Measurements from ENCODE around the gene SMG9. TPM values are rescaled to one million over a fixed set of nuclear protein-coding genes. Genes with fewer than 3 reads are reported as not detected.

Gene SMG9
- total RNA-seq, 5 donors from 2014 or later (not counting 1 experiment from before 2014, with no cell fraction given) = 50.3 to 64.3 (median 56.8) TPM

- CTCF ChIA-PET = no interaction called here
- no peak for ATAC-seq (replicated peaks in 1 of 4)
- no peaks in the 10 kb centered on the region for H3K4me1 ChIP-seq (ENCODE audit: control insufficient read depth in 1 of 2, extremely low read depth in 1 of 2, insufficient read depth in 2 of 2, low read length in 2 of 2)
- peaks cover 0 to 2% of the 10 kb centered on the region in 2 experiments for H3K27me3 ChIP-seq (replicated peaks in 1 of 2; ENCODE audit: control insufficient read depth in 2 of 2, extremely low read depth in 1 of 2, insufficient read depth in 2 of 2, low read length in 1 of 2)
- H3K4me3 ChIP-seq (ENCODE audit: control insufficient read depth in 1 of 2, extremely low read depth in 1 of 2, low read length in 1 of 2) = no peak overlapping the region
- H3K36me3 ChIP-seq (ENCODE audit: control insufficient read depth in 2 of 2, extremely low read depth in 1 of 2, insufficient read depth in 1 of 2, low read length in 1 of 2) = no peaks in the 10 kb centered on the region
- no peak for DNase-seq
- peaks cover 4% of the 10 kb centered on the region for H3K36me3 Mint-ChIP-seq
- no peaks in the 10 kb centered on the region for H3K4me1 Mint-ChIP-seq
- peaks cover 0 to 10% of the 10 kb centered on the region in 2 donors for H3K27me3 Mint-ChIP-seq
- H3K27ac ChIP-seq (ENCODE audit: low read length) = no peak overlapping the region
- no peak overlapping the region for H3K27ac Mint-ChIP-seq
- 93% methylated on average over 3 of the region's 5 CpGs for WGBS (ENCODE audit: insufficient coverage)
- POLR2A ChIA-PET = interaction anchor here in 1 of 2 donors (0.6 kb wide), 1 partner anchor 1991 kb away, joined by 3 read pairs; no protein-coding TSS in a partner anchor
- H3K9me3 ChIP-seq = peaks cover 2% of the 10 kb centered on the region
- no peak overlapping the region for H3K4me3 Mint-ChIP-seq
- peaks cover 4 to 22% (median 7%) of the 10 kb centered on the region in 3 donors for H3K9me3 Mint-ChIP-seq
Measured at GRCh38 chr19:43691755-43692154, 63.0 kb downstream of the SMG9 start.

- Histone ChIP-seq H3K9me3 (peaks cover 2% of the 10 kb centered on the region), H3K27ac (ENCODE audit: low read length) (no peak overlapping the region), H3K4me3 (ENCODE audit: control insufficient read depth in 1 of 2, extremely low read depth in 1 of 2, low read length in 1 of 2) (no peak overlapping the region), H3K36me3 (ENCODE audit: control insufficient read depth in 2 of 2, extremely low read depth in 1 of 2, insufficient read depth in 1 of 2, low read length in 1 of 2) (no peaks in the 10 kb centered on the region), H3K27me3 (replicated peaks in 1 of 2; ENCODE audit: control insufficient read depth in 2 of 2, extremely low read depth in 1 of 2, insufficient read depth in 2 of 2, low read length in 1 of 2) (peaks cover 0 to 2% of the 10 kb centered on the region in 2 experiments), H3K4me1 (ENCODE audit: control insufficient read depth in 1 of 2, extremely low read depth in 1 of 2, insufficient read depth in 2 of 2, low read length in 2 of 2) (no peaks in the 10 kb centered on the region)
- CTCF ChIA-PET = no interaction called here
- POLR2A ChIA-PET = no interaction called here
- peaks cover 0 to 8% of the 10 kb centered on the region in 2 donors for H3K27me3 Mint-ChIP-seq
- DNase-seq = no peak
- H3K36me3 Mint-ChIP-seq = peaks cover 4% of the 10 kb centered on the region
- no peaks in the 10 kb centered on the region for H3K4me1 Mint-ChIP-seq
- ATAC-seq (replicated peaks in 1 of 4) = no peak
- H3K27ac Mint-ChIP-seq = no peak overlapping the region
- 80% methylated on average over 1 of the region's 3 CpGs for whole genome bisulfite sequencing (ENCODE audit: insufficient coverage)
- no peak overlapping the region for H3K4me3 Mint-ChIP-seq
- peaks cover 4 to 22% (median 7%) of the 10 kb centered on the region in 3 donors for H3K9me3 Mint-ChIP-seq
Measured at GRCh38 chr19:43690890-43691289, 63.9 kb downstream of the SMG9 start.

- peaks cover 4 to 22% (median 7%) of the 10 kb centered on the region in 3 donors for H3K9me3 Mint-ChIP-seq
- no peak overlapping the region for H3K4me3 ChIP-seq (ENCODE audit: control insufficient read depth in 1 of 2, extremely low read depth in 1 of 2, low read length in 1 of 2)
- H3K27me3 Mint-ChIP-seq = peaks cover 0 to 8% of the 10 kb centered on the region in 2 donors
- POLR2A ChIA-PET = no interaction called here
- no peaks in the 10 kb centered on the region for H3K4me1 Mint-ChIP-seq
- no peaks in the 10 kb centered on the region for H3K4me1 ChIP-seq (ENCODE audit: control insufficient read depth in 1 of 2, extremely low read depth in 1 of 2, insufficient read depth in 2 of 2, low read length in 2 of 2)
- peaks cover 2% of the 10 kb centered on the region for H3K9me3 ChIP-seq
- 35% methylated on average over 2 of the region's 3 CpGs for WGBS (ENCODE audit: insufficient coverage)
- no peak overlapping the region for H3K27ac ChIP-seq (ENCODE audit: low read length)
- ATAC-seq (replicated peaks in 1 of 4) (no peak), DNase-seq (no peak)
- CTCF ChIA-PET = no interaction called here
- peaks cover 4% of the 10 kb centered on the region for H3K36me3 Mint-ChIP-seq
- H3K4me3 Mint-ChIP-seq = no peak overlapping the region
- no peak overlapping the region for H3K27ac Mint-ChIP-seq
- H3K27me3 ChIP-seq (replicated peaks in 1 of 2; ENCODE audit: control insufficient read depth in 2 of 2, extremely low read depth in 1 of 2, insufficient read depth in 2 of 2, low read length in 1 of 2) = peaks cover 0 to 2% of the 10 kb centered on the region in 2 experiments
- no peaks in the 10 kb centered on the region for H3K36me3 ChIP-seq (ENCODE audit: control insufficient read depth in 2 of 2, extremely low read depth in 1 of 2, insufficient read depth in 1 of 2, low read length in 1 of 2)
Measured at GRCh38 chr19:43690444-43690843, 64.3 kb downstream of the SMG9 start.

GRCh38 chr19:43688059-43688701, 66.6 kb downstream of the SMG9 start:
- Histone ChIP-seq H3K36me3 (ENCODE audit: control insufficient read depth in 2 of 2, extremely low read depth in 1 of 2, insufficient read depth in 1 of 2, low read length in 1 of 2) (no peaks in the 10 kb centered on the region), H3K27me3 (replicated peaks in 1 of 2; ENCODE audit: control insufficient read depth in 2 of 2, extremely low read depth in 1 of 2, insufficient read depth in 2 of 2, low read length in 1 of 2) (peaks cover 0 to 2% of the 10 kb centered on the region in 2 experiments), H3K4me3 (ENCODE audit: control insufficient read depth in 1 of 2, extremely low read depth in 1 of 2, low read length in 1 of 2) (no peak overlapping the region), H3K4me1 (ENCODE audit: control insufficient read depth in 1 of 2, extremely low read depth in 1 of 2, insufficient read depth in 2 of 2, low read length in 2 of 2) (no peaks in the 10 kb centered on the region), H3K9me3 (peaks cover 2% of the 10 kb centered on the region), H3K27ac (ENCODE audit: low read length) (no peak overlapping the region)
- Mint-ChIP-seq H3K36me3 (peaks cover 4% of the 10 kb centered on the region), H3K4me3 (no peak overlapping the region), H3K4me1 (no peaks in the 10 kb centered on the region), H3K27ac (no peak overlapping the region), H3K27me3 (peaks cover 0 to 3% of the 10 kb centered on the region in 2 donors), H3K9me3 (peaks cover 4 to 22% (median 7%) of the 10 kb centered on the region in 3 donors)
- ATAC-seq (replicated peaks in 1 of 4) (no peak), DNase-seq (no peak)
- ChIA-PET POLR2A (interaction anchor here in 1 of 2 donors (0.7 kb wide), 1 partner anchor 72 kb away, joined by 6 read pairs; no protein-coding TSS in a partner anchor), CTCF (no interaction called here)
- 94% methylated on average over 6 of the region's 10 CpGs for WGBS (ENCODE audit: insufficient coverage)

- Mint-ChIP-seq H3K4me1 (no peaks in the 10 kb centered on the region), H3K27me3 (peaks cover 0 to 3% of the 10 kb centered on the region in 2 donors), H3K4me3 (no peak overlapping the region), H3K27ac (no peak overlapping the region), H3K9me3 (peaks cover 4 to 18% (median 7%) of the 10 kb centered on the region in 3 donors), H3K36me3 (peaks cover 4% of the 10 kb centered on the region)
- Histone ChIP-seq H3K27ac (ENCODE audit: low read length) (no peak overlapping the region), H3K36me3 (ENCODE audit: control insufficient read depth in 2 of 2, extremely low read depth in 1 of 2, insufficient read depth in 1 of 2, low read length in 1 of 2) (no peaks in the 10 kb centered on the region), H3K4me1 (ENCODE audit: control insufficient read depth in 1 of 2, extremely low read depth in 1 of 2, insufficient read depth in 2 of 2, low read length in 2 of 2) (no peaks in the 10 kb centered on the region), H3K4me3 (ENCODE audit: control insufficient read depth in 1 of 2, extremely low read depth in 1 of 2, low read length in 1 of 2) (no peak overlapping the region), H3K27me3 (replicated peaks in 1 of 2; ENCODE audit: control insufficient read depth in 2 of 2, extremely low read depth in 1 of 2, insufficient read depth in 2 of 2, low read length in 1 of 2) (peaks cover 0 to under 1% of the 10 kb centered on the region in 2 experiments), H3K9me3 (peaks cover 2% of the 10 kb centered on the region)
- 63% methylated on average over 1 of the region's 1 CpG for WGBS (ENCODE audit: insufficient coverage)
- POLR2A ChIA-PET = no interaction called here
- DNase-seq (no peak), ATAC-seq (replicated peaks in 1 of 4) (no peak)
- CTCF ChIA-PET = no interaction called here
Measured at GRCh38 chr19:43687660-43687997, 67.1 kb downstream of the SMG9 start.

- Histone ChIP-seq H3K27me3 (replicated peaks in 1 of 2; ENCODE audit: control insufficient read depth in 2 of 2, extremely low read depth in 1 of 2, insufficient read depth in 2 of 2, low read length in 1 of 2) (peaks cover 0 to 3% of the 10 kb centered on the region in 2 experiments), H3K9me3 (no peaks in the 10 kb centered on the region), H3K4me1 (ENCODE audit: control insufficient read depth in 1 of 2, extremely low read depth in 1 of 2, insufficient read depth in 2 of 2, low read length in 2 of 2) (no peaks in the 10 kb centered on the region), H3K4me3 (ENCODE audit: control insufficient read depth in 1 of 2, extremely low read depth in 1 of 2, low read length in 1 of 2) (no peak overlapping the region), H3K27ac (ENCODE audit: low read length) (no peak overlapping the region), H3K36me3 (ENCODE audit: control insufficient read depth in 2 of 2, extremely low read depth in 1 of 2, insufficient read depth in 1 of 2, low read length in 1 of 2) (no peaks in the 10 kb centered on the region)
- DNase-seq (no peak), ATAC-seq (replicated peaks in 1 of 4) (no peak)
- no peaks in the 10 kb centered on the region for H3K9me3 Mint-ChIP-seq
- H3K27me3 Mint-ChIP-seq = no peaks in the 10 kb centered on the region
- CTCF ChIA-PET = no interaction called here
- no CpG with 5 or more reads among the region's 1 CpG for WGBS (ENCODE audit: insufficient coverage)
- H3K4me1 Mint-ChIP-seq = no peaks in the 10 kb centered on the region
- no peak overlapping the region for H3K27ac Mint-ChIP-seq
- POLR2A ChIA-PET = no interaction called here
- no peak overlapping the region for H3K4me3 Mint-ChIP-seq
- H3K36me3 Mint-ChIP-seq = no peaks in the 10 kb centered on the region
Measured at GRCh38 chr19:43684326-43684725, 70.4 kb downstream of the SMG9 start.
